ENCODE data around the gene POLD1.

Gene POLD1

DNA sequence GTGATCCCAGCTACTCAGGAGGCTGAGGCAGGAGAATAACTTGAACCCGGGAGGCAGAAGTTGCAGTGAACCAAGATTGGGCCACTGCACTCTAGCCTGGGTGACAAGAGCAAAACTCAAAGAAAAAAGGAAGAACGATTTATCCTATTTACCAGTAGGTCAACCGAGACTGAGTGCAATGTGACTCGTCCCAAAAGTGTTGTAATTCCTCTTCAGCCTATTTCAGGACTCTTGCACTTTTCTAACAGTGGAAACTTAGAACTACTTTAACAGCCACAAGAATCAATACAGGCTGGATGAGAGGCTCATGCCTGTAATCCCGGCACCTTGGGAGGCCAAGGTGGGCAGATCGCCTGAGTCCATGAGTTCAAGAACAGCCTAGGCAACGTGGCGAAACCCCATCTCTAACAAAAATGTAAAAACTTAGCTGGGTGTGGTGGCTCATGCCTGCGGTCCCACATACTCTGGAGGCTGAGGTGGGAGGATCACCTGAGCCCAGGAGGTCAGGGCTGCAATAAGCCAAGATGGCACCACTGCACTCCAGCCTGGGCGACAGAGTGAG is 12.2 kb upstream of the POLD1 start:
- TF ChIP-seq, protein P1, sequence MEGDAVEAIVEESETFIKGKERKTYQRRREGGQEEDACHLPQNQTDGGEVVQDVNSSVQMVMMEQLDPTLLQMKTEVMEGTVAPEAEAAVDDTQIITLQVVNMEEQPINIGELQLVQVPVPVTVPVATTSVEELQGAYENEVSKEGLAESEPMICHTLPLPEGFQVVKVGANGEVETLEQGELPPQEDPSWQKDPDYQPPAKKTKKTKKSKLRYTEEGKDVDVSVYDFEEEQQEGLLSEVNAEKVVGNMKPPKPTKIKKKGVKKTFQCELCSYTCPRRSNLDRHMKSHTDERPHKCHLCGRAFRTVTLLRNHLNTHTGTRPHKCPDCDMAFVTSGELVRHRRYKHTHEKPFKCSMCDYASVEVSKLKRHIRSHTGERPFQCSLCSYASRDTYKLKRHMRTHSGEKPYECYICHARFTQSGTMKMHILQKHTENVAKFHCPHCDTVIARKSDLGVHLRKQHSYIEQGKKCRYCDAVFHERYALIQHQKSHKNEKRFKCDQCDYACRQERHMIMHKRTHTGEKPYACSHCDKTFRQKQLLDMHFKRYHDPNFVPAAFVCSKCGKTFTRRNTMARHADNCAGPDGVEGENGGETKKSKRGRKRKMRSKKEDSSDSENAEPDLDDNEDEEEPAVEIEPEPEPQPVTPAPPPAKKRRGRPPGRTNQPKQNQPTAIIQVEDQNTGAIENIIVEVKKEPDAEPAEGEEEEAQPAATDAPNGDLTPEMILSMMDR (IDR thresholded peaks at IDR 0.05; ENCODE audit: low read depth, low read length, missing control alignments) = no peak
- no peak overlapping the region for H3K4me3 ChIP-seq (ENCODE audit: low read depth, low read length)
- DNase-seq (ENCODE audit: low read depth) = no peak

DNA sequence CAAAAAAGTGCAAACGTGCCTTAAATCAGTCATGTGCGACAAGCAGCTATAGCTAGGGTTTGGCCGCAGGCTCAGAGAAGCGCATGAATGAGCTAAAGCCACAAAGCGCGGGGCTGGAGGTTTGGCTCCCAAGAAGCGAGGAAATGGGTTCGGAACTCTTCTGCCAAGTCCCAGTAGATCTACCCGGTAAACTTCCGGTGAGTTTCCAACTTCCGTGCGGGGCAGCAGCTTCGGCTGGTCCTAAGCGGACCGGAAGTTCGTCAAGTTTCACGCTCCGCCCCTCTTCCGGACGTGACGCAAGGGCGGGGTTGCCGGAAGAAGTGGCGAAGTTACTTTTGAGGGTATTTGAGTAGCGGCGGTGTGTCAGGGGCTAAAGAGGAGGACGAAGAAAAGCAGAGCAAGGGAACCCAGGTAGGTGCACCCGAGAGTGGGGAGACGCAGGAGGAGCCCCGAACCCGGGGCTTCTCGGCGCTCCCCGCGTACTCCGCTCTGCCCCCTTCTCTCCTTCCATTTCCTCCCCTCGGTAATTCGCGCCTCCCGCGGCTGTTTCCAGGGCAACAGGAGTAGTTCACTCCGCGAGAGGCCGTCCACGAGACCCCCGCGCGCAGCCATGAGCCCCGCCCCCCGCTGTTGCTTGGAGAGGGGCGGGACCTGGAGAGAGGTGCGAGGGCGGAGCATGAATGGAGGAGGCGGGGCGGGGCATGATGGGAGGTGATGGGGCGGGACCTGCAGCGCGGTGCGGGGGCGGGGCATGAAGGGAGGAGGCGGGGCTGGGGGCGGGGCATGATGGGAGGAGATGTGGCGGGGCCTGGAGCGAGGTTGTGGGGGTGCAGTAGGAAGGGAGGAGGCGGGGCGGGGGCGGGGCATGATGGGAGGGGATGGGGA is 7.7 kb upstream of the POLD1 start, which contains the start of gene NR1H2:
NR1H2 (plus strand) TSS at position 292 of the 885 bp plus-strand sequence. CDS start 1,149 bp downstream, outside the sequence.
- peak within 1 kb of the TSS; percentile 99 for H3K4me3 ChIP-seq (ENCODE audit: low read depth, low read length)
- TF ChIP-seq, protein P1 (IDR thresholded peaks at IDR 0.05; ENCODE audit: low read depth, low read length, missing control alignments) = no peak
- peak; percentile 97 for DNase-seq (ENCODE audit: low read depth)

DNA sequence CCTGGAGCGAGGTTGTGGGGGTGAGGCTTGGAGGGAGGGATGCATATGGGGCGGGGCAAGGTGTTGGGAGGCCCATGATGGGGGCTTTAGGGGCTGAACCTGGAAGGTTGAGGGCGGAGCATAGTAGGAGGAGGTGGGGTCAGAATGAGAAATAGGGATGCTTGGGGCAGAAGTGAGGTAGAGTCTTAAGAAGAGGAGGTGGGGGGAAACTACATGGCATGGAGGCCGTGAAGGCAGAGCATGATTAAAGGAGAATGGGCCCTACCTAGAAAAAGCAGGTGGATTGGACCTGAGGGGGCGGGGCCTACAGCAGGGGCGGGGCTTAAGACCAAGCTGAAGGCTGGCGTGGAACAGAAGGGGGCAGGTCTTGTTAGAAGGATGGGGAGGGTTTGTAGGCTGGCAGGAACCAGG is 7.1 kb upstream of the POLD1 start:
- DNase-seq (ENCODE audit: low read depth) = no peak
- H3K4me3 ChIP-seq (ENCODE audit: low read depth, low read length) = no peak overlapping the region; the same call in 1 of the 2 replicates
- TF ChIP-seq, protein P1 (IDR thresholded peaks at IDR 0.05; ENCODE audit: low read depth, low read length, missing control alignments) = no peak

DNA sequence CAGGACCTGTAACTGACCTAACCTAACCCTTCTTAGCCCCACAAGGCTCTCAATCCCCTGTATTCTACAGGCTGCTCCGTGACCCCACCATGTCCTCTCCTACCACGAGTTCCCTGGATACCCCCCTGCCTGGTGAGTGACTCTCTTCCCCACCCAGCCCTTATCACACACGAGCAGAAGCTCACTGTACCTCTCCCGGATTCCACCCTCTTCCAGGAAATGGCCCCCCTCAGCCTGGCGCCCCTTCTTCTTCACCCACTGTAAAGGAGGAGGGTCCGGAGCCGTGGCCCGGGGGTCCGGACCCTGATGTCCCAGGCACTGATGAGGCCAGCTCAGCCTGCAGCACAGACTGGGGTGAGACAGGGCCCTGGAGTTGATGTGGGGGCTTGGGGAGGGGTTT is 6.6 kb upstream of the POLD1 start:
- no peak for DNase-seq (ENCODE audit: low read depth)
- TF ChIP-seq, protein P1 (IDR thresholded peaks at IDR 0.05; ENCODE audit: low read depth, low read length, missing control alignments) = no peak
- no peak overlapping the region for H3K4me3 ChIP-seq (ENCODE audit: low read depth, low read length)

DNA sequence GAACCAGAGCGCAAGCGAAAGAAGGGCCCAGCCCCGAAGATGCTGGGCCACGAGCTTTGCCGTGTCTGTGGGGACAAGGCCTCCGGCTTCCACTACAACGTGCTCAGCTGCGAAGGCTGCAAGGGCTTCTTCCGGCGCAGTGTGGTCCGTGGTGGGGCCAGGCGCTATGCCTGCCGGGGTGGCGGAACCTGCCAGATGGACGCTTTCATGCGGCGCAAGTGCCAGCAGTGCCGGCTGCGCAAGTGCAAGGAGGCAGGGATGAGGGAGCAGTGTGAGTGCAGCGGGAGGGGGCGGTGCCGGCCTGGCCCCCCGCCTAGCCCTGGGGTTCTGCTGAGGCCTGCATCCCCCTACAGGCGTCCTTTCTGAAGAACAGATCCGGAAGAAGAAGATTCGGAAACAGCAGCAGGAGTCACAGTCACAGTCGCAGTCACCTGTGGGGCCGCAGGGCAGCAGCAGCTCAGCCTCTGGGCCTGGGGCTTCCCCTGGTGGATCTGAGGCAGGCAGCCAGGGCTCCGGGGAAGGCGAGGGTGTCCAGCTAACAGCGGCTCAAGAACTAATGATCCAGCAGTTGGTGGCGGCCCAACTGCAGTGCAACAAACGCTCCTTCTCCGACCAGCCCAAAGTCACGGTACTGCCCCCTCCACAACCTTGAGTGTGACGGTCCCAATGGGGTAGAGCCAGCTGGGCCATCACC is 5.8 kb upstream of the POLD1 start:
- no peak for DNase-seq (ENCODE audit: low read depth)
- TF ChIP-seq, protein P1 (IDR thresholded peaks at IDR 0.05; ENCODE audit: low read depth, low read length, missing control alignments) = no peak
- H3K4me3 ChIP-seq (ENCODE audit: low read depth, low read length) = no peak overlapping the region

DNA sequence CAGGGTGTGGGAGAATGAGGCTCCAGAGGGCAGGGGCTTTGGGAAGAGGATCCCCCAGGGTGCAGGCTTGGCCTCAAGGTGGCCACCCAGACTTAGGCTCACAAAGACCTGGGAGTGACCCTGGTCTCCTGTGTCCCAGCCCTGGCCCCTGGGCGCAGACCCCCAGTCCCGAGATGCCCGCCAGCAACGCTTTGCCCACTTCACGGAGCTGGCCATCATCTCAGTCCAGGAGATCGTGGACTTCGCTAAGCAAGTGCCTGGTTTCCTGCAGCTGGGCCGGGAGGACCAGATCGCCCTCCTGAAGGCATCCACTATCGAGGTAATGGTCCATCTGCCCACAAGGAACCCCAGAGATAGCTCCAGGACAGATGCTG is 5.3 kb upstream of the POLD1 start:
- DNase-seq (ENCODE audit: low read depth) = no peak
- H3K4me3 ChIP-seq (ENCODE audit: low read depth, low read length) = no peak overlapping the region

More for the DNA sequence above, 5.3 kb upstream of the POLD1 start:
- TF ChIP-seq, protein P1 (IDR thresholded peaks at IDR 0.05; ENCODE audit: low read depth, low read length, missing control alignments) = no peak
